ENCODE measurements around the gene ZNF865. TPM values are rescaled to one million over a fixed set of nuclear protein-coding genes. Genes with fewer than 3 reads are reported as not detected.
A peak's percentile ranks its signal among the peaks of the same experiment; 100 is the strongest.

The ZNF865 gene
- total RNA-seq, 2 donors from 2014 or later: 11.2 to 11.4 TPM

DNA sequence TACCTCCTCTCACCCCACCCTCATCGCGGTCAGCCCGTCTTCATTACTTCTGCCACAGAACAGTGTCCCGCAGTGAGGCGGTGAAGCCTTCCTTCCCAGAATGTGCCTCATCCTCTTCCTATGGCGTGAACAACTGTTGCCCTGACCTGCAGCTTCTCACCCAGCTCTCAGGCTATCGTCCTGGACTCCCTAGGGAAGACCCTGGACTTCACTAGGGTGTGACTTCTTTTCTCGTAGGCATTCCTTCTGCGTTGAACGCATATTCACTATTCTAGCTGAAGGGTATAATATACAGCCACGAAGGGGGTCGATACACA lies 982 bp downstream of the ZNF865 start:
- no peaks in the 10 kb centered on the region for H3K9me3 ChIP-seq
- H3K27ac ChIP-seq: peak overlapping the region; percentile 96 to 98
- peak overlapping the region; percentile 94 to 99 for H3K4me3 ChIP-seq
- peaks cover 26% of the 10 kb centered on the region for H3K36me3 ChIP-seq
- TF ChIP-seq, protein P1, sequence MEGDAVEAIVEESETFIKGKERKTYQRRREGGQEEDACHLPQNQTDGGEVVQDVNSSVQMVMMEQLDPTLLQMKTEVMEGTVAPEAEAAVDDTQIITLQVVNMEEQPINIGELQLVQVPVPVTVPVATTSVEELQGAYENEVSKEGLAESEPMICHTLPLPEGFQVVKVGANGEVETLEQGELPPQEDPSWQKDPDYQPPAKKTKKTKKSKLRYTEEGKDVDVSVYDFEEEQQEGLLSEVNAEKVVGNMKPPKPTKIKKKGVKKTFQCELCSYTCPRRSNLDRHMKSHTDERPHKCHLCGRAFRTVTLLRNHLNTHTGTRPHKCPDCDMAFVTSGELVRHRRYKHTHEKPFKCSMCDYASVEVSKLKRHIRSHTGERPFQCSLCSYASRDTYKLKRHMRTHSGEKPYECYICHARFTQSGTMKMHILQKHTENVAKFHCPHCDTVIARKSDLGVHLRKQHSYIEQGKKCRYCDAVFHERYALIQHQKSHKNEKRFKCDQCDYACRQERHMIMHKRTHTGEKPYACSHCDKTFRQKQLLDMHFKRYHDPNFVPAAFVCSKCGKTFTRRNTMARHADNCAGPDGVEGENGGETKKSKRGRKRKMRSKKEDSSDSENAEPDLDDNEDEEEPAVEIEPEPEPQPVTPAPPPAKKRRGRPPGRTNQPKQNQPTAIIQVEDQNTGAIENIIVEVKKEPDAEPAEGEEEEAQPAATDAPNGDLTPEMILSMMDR (IDR thresholded peaks at IDR 0.05): no peak
- peaks cover 0 to 47% of the 10 kb centered on the region in 2 donors for H3K4me1 ChIP-seq
- no peak for DNase-seq (ENCODE audit: low spot score)
- H3K27me3 ChIP-seq: no peaks in the 10 kb centered on the region

DNA sequence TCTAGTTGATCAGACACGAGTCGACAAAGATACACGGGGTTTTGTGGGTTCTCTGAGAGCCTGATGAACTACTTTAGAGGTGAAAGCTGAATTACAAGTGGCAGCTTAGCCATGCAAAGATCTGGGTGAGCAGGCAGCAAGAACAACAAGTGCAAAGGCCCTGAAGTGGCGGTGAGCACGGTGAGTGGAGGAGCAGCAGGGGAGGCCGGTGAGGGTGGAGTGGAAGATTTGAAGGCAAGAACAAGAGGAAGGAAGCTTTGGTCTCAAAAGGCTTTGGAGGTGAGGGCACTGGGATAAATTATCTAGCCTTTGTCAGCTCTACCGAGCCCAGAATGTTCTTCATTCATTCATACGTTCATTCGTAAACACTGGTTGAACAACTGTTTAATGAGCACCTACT lies 1.4 kb downstream of the ZNF865 start:
- Histone ChIP-seq H3K27ac (peak overlapping the region; percentile 96 to 98), H3K9me3 (no peaks in the 10 kb centered on the region), H3K27me3 (no peaks in the 10 kb centered on the region), H3K36me3 (peaks cover 26% of the 10 kb centered on the region), H3K4me1 (peaks cover 0 to 50% of the 10 kb centered on the region in 2 donors), H3K4me3 (peak overlapping the region; percentile 94 to 99)
- no peak for DNase-seq (ENCODE audit: low spot score)
- TF ChIP-seq, protein P1 (IDR thresholded peaks at IDR 0.05): no peak

DNA sequence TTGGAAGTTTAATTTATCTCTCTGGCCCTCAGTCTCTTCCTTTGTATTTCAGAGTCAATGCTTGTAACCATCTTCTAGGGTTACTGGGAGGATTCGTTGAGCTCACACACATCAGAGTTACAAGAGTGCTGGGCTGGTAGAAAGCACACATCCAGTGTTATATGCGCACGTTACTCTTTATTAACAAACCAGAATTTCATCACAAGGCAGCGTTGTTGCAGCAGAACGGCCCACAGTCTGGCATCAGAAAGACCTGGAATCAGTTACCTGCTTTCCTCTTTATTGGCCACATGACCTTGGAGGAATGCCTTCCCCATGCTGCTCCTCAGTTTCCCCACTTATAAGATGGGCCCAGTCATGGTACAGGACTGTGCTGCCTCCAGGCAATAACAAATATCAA lies 3.9 kb downstream of the ZNF865 start:
- peaks cover 26% of the 10 kb centered on the region for H3K36me3 ChIP-seq
- H3K27me3 ChIP-seq: no peaks in the 10 kb centered on the region
- no peaks in the 10 kb centered on the region for H3K9me3 ChIP-seq
- DNase-seq (ENCODE audit: low spot score): no peak
- H3K4me3 ChIP-seq: no peak overlapping the region
- H3K4me1 ChIP-seq: peaks cover 0 to 61% of the 10 kb centered on the region in 2 donors
- H3K27ac ChIP-seq: peak overlapping the region in 1 of 2 donors; percentile 23
- TF ChIP-seq, protein P1 (IDR thresholded peaks at IDR 0.05): no peak

DNA sequence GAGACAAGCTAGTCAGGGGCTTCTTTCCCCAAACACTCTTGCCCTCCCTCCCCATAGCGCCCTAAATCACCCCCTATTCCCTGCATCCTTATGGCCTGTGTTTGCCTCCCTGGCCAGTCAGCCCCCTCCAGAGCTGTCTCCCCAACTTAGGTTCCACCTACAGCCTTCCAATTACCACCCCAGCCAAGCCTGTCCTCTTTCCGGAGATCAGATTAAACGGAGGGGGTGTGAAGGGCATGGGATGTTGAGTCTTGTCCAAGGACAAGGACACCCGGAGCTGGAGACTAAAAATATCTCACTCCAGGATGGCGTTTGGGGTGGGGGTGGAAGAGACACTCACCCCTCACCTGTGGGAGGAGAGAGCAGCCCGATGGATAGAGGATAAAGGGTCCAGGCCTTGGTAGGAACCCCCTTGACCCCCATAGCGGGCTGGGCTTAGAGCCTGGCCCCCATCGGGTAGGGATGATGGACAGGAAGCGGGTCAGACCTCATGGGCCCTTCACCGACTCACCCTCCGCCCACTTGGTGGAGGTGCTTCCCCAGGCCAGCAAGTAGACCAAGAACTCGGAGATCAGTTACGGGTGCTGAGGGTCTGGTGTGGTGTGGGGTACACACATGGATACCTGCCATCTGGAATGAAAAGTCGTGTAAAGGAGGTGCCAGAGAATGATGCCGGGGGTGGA lies 6.0 kb downstream of the ZNF865 start:
- Histone ChIP-seq H3K27ac (peak overlapping the region; percentile 68 to 92), H3K4me1 (peaks cover 0 to 48% of the 10 kb centered on the region in 2 donors), H3K4me3 (peak overlapping the region in 1 of 2 donors; percentile 11), H3K27me3 (no peaks in the 10 kb centered on the region), H3K9me3 (no peaks in the 10 kb centered on the region), H3K36me3 (peaks cover 38% of the 10 kb centered on the region)
- no peak for DNase-seq (ENCODE audit: low spot score)
- TF ChIP-seq, protein P1 (IDR thresholded peaks at IDR 0.05): no peak

DNA sequence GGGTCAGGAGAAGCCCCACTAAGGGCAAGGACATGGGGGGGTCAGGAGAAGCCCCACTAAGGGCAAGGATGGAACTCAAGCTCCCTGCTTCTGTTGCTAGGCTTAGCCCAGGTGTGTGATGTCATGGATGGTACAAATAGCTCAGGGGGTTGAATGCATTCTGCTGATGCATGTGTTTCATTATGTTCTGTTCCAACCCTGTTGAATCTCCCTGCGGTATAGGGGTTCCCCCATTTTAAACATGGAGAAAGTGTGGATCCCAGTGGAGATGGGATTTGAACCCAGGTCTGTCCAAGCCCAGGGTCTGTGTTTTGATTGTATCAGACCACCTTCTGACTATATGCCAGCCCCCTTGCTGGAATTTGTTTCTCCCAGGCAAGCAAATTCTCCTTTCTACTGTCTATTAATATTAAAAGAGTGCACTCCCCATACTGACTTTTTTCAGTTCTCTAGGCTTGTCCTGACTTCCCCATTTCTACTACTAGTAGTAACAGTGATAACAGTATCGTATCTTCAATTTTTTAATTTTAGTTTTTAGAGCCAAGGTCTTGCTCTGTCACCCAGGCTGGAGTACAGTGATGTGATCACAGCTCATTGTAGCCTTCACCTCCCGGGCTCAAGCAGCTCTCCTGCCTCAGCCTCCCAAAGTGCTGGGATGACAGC lies 6.7 kb downstream of the ZNF865 start:
- no peak for DNase-seq (ENCODE audit: low spot score)
- peaks cover 0 to 41% of the 10 kb centered on the region in 2 donors for H3K4me1 ChIP-seq
- TF ChIP-seq, protein P1 (IDR thresholded peaks at IDR 0.05): no peak
- H3K27me3 ChIP-seq: no peaks in the 10 kb centered on the region
- H3K36me3 ChIP-seq: peaks cover 38% of the 10 kb centered on the region
- no peaks in the 10 kb centered on the region for H3K9me3 ChIP-seq
- peak overlapping the region; percentile 68 to 92 for H3K27ac ChIP-seq
- H3K4me3 ChIP-seq: no peak overlapping the region
